Measurements from ENCODE around the gene SORCS2. TPM values are rescaled to one million over a fixed set of nuclear protein-coding genes. Genes with fewer than 3 reads are reported as not detected.

SORCS2 gene
- total RNA-seq, 1 donor from 2014 or later = 7.2 TPM

DNA sequence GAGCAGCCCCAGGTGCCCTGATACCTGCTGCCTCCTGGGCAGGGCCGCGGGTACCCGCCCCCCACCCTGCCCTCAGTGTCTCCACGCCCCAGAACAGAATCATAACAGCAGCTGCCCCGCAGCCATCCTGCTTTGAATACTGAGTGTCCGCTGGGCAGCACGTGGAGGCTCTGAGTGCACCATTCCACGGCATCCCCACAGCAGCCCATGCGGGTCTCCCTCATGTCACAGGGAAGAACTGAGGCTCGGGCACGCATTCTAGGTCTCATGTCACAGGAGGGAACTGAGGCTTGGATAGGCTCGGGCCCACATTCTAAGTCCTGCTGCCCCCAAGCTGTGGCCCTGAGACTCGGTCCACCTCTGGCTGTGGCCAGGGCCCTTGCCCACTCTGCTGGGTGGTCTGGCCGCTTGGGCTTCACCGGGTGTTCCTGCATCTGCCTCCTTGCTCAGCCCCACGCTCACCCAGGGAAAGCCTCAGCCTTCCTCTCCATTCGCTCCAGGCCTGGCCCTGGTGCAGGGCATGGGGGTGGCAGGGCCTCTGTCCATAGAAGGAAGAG is 464.0 kb downstream of the SORCS2 start:
- intact Hi-C loops (cut with DNase I) = no loop called here
- Histone ChIP-seq H3K27me3 (no peaks in the 10 kb centered on the region), H3K4me3 (no peak overlapping the region), H3K4me1 (peaks cover 14% of the 10 kb centered on the region), H3K36me3 (no peaks in the 10 kb centered on the region), H3K27ac (no peak overlapping the region), H3K9me3 (no peaks in the 10 kb centered on the region)
- DNase-seq = no peak
- TF ChIP-seq, protein P1, sequence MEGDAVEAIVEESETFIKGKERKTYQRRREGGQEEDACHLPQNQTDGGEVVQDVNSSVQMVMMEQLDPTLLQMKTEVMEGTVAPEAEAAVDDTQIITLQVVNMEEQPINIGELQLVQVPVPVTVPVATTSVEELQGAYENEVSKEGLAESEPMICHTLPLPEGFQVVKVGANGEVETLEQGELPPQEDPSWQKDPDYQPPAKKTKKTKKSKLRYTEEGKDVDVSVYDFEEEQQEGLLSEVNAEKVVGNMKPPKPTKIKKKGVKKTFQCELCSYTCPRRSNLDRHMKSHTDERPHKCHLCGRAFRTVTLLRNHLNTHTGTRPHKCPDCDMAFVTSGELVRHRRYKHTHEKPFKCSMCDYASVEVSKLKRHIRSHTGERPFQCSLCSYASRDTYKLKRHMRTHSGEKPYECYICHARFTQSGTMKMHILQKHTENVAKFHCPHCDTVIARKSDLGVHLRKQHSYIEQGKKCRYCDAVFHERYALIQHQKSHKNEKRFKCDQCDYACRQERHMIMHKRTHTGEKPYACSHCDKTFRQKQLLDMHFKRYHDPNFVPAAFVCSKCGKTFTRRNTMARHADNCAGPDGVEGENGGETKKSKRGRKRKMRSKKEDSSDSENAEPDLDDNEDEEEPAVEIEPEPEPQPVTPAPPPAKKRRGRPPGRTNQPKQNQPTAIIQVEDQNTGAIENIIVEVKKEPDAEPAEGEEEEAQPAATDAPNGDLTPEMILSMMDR (IDR thresholded peaks at IDR 0.05) = no peak
- ATAC-seq = no peak

- Histone ChIP-seq H3K36me3 (no peaks in the 10 kb centered on the region), H3K4me3 (no peak overlapping the region), H3K27ac (no peak overlapping the region), H3K9me3 (no peaks in the 10 kb centered on the region), H3K27me3 (no peaks in the 10 kb centered on the region), H3K4me1 (peaks cover 3% of the 10 kb centered on the region)
- TF ChIP-seq, protein P1 (IDR thresholded peaks at IDR 0.05) = no peak
- ATAC-seq = no peak
- DNase-seq = no peak
- intact Hi-C loops (cut with DNase I) = no loop called here
Observed at GRCh38 chr4:7657545-7658297, 465.4 kb downstream of the SORCS2 start.

GRCh38 chr4:7658341-7659204 is 466.2 kb downstream of the SORCS2 start:
- intact Hi-C loops (cut with DNase I) = no loop called here

GRCh38 chr4:7659429-7660175 is 467.3 kb downstream of the SORCS2 start:
- no peak overlapping the region for H3K4me3 ChIP-seq
- H3K9me3 ChIP-seq = no peaks in the 10 kb centered on the region
- H3K4me1 ChIP-seq = no peaks in the 10 kb centered on the region
- intact Hi-C loops (cut with DNase I) = no loop called here
- DNase-seq (no peak), ATAC-seq (no peak)
- H3K27me3 ChIP-seq = no peaks in the 10 kb centered on the region
- H3K36me3 ChIP-seq = no peaks in the 10 kb centered on the region
- no peak overlapping the region for H3K27ac ChIP-seq
- TF ChIP-seq, protein P1 (IDR thresholded peaks at IDR 0.05) = no peak

More at GRCh38 chr4:7658341-7659204, 466.2 kb downstream of the SORCS2 start:
- TF ChIP-seq, protein P1 (IDR thresholded peaks at IDR 0.05) = no peak
- DNase-seq (no peak), ATAC-seq (no peak)
- H3K36me3 ChIP-seq = no peaks in the 10 kb centered on the region
- H3K27ac ChIP-seq = no peak overlapping the region
- H3K27me3 ChIP-seq = no peaks in the 10 kb centered on the region
- no peaks in the 10 kb centered on the region for H3K4me1 ChIP-seq
- H3K9me3 ChIP-seq = no peaks in the 10 kb centered on the region
- H3K4me3 ChIP-seq = no peak overlapping the region
